ENCODE data around the gene IGFBPL1. TPM values are rescaled to one million over a fixed set of nuclear protein-coding genes. Genes with fewer than 3 reads are reported as not detected.

Gene IGFBPL1
- polyA plus RNA-seq, 4 donors: 1.0 to 2.1 (median 1.8) TPM

DNA sequence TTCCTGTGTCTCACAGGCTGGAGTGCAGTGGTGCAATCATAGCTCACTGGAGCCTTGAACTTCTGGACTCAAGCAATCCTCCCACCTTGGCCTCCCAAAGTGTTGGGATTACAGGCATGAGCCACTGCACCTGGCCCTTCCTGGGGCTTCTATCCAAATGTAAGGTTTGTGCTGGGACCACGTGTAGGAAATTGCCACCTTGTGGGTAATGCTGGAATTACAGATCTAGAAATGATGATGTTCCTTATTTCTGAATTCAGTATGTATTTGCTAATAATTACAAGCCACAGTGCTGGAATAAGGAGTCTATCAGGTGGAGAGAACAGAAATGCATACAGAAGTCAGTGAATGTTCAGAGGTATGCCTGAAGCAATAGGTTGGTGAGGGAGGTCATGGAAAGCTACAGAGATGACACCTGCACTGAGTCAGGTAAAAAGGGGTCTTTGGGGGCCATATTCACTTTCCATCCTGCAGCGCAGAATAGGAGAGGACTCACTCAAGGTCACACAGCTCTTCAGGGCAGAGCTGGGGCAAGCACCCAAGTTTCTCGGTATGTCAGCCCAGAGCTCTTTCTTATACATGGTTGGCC lies 8.8 kb upstream of the IGFBPL1 start:
- DNase-seq (ENCODE audit: low read depth in 4 of 4, low spot score in 2 of 4): no peak

DNA sequence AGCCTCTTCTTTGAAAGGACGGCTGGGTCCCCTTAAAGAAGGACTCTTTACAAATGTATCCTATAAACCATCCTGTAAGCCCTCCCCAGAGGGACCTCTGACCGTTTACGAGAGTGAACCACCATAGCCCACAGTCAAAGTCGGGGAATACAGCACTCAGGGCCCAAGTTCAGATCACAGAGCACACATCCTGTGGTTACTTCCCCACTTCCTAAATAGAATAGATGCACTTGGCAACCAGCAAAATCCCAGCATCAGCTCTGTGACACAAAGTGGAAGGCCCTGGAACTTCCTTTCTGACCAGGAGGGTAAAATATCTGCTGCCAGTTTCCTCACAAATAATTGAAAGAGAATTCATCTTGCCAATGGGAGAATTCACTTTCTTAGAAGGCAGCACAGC lies 6.9 kb upstream of the IGFBPL1 start:
- DNase-seq (ENCODE audit: low read depth in 4 of 4, low spot score in 2 of 4): no peak

DNA sequence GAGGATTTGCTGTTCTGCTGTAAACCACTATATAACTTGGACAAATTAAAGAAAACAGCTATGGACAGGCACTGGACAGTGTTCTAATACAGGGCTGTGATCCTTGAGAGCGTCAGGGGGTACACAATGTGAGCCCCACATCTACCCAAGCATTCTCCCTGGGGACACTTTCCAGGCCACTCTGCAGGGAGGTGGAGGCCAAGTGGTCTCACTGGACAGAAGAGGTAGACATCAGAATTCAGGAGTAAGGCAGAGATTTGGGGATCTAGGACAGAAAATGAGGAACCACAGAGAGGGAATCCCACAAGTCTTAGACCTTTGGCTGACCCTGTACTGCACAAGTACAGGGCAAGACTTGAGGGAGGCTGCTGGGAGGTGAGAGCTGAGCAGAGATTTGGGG lies 3.8 kb upstream of the IGFBPL1 start:
- DNase-seq (ENCODE audit: low read depth in 4 of 4, low spot score in 2 of 4): no peak

DNA sequence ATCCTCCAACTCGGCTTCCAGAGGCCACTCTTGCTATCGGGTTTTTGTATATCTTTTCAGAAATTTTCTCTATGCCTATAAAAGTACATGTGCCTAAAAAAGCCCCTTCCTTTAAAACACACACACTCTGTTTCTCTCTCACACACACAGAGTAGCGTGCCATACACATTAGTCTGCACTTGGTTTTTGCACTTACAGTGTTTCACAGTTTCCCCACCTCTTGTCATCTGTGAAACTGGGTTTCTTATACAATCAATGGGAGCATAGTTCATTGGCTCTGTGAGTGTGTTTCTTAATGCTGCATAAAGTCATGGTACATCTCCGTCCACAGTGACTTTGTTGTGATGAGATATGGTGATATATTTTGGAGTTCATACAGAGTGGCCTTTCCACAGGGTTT lies 664 bp upstream of the IGFBPL1 start:
- no peak for DNase-seq (ENCODE audit: low read depth in 4 of 4, low spot score in 2 of 4)

DNA sequence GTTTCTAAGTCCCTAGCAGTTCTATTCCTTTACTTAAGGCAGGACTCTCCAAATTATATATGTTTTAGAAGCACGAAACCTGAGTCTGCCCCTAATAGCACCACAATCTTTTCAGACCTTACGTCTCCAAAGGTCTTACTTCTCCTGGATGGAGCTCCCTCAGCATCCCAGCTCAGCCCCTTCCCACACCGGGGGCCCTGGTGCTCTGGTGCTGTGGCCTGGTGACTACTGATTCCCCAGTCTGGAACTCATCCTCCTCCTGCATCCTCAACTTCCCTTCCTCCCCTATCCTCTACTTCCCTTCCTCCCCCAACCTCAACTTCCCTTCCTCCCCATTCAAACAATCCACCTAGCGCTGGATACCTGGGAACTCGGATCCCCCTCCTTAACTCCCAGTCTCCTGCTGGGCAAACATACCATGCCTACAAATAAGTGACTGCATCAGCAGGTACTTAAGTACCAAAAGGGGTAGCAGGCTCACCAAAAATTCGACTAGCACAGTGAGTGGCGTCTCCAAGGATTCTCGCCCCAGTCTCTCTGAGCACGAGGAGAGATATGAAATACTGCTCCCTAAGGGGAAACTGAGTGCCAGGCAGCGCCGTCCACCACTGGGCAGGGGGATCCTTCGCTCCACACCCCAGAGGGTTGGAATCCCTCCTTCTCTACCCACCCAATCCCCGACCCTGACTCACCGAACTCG lies 831 bp downstream of the IGFBPL1 start:
- no peak for DNase-seq (ENCODE audit: low read depth in 4 of 4, low spot score in 2 of 4)

DNA sequence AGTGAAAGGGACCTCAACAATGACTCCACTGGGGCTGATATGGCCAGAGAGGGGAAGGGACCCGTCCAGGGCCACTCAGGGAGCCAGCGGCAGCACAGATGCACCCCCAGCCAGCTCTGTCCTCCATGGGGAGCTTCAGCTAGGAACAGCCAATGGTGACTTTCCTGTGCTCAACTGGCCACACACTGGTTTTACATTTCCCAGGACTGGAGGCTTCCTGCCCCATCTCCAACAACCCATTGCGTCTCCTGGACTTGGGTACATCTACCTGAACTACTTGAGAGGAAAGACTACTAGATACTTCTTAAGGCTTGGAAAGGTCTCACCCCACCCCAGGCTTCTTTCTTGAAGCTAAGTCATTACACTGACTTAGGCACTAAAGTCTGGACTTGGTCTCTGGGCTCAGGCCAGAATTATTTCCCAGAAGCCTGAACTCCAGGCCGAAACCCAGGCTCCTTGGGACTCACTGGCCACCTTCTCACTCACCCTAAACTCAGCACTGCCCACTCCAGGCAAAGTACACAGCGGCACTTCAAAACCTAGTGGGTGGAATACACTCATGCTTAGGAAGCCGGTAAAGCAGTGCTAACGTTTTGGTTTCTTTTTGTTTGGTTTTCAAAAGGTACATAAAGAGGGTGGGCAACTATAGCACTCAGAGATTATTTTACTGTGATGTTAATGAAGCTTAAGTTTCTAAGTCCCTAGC lies 1.5 kb downstream of the IGFBPL1 start:
- no peak for DNase-seq (ENCODE audit: low read depth in 4 of 4, low spot score in 2 of 4)

DNA sequence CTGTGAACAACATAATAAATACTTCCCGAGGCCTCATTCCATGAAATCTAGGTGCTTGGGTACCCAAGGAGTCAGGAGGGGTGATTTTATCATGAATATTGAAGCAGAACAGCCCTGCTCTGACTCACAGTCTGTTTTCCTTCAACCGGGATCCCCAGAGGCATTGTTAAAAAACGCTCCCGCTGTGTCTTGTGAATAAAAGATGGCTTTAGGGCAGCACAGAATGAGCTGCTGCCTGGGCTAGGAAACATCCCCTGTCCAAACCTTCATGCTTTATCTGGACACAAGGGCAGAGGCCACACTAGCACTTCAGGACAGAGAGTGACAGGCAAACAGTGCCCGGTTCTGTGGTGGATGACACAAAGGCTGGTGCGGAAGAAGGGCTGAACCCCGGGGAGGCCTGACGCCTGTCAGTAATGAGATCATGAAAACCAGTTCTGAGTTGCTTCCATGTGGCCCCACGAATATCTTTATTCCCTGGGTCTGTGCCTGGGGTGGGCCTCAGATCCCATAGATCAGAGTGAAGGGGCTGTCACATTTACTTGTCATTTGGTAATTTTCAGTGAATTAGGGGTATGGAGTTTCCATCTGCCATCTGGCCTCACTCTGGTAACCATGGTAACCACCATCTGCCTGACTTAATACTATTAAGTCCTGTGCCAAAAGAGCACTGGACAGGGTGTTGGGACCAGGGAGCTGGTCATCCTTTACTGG lies 2.6 kb downstream of the IGFBPL1 start:
- no peak for DNase-seq (ENCODE audit: low read depth in 4 of 4, low spot score in 2 of 4)

DNA sequence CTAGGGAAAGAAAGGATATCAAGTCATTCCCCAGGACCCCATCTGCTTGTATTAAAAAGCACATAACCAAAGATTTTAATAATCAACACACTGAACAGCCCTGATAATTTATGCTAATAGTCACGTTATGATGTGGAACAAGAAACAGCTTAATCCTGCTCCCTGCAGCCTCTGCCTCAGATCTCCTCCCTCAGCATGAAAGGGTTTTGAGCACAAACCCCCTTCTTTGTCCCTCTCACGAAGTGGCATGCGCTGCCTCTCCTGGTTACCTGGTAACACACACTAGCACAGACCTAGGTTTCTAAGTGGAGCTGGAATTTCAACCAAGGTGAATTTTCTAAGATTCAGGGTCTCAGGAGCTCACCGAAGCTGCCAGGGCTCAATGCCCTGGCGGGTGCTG lies 5.1 kb downstream of the IGFBPL1 start:
- DNase-seq (ENCODE audit: low read depth in 4 of 4, low spot score in 2 of 4): no peak

DNA sequence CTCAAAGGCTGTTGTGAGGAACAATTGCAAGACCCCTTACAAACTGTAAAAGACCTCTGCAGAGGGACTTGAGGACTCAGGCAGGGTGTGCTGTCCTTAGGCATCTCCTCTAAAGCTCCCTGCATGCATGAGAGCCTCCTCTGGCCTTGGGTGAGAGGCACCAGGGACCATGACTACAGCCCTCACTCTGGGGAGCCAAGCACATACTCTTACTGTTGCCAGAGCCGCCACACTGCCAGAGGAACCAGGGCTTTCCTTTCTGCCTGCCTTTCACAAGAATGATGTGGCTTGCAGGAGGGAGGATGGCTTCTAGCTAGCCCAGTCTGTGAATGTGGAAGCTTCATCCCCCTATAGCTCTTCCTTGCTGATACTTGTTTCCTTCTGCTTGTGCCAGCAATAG lies 5.9 kb downstream of the IGFBPL1 start:
- no peak for DNase-seq (ENCODE audit: low read depth in 4 of 4, low spot score in 2 of 4)

DNA sequence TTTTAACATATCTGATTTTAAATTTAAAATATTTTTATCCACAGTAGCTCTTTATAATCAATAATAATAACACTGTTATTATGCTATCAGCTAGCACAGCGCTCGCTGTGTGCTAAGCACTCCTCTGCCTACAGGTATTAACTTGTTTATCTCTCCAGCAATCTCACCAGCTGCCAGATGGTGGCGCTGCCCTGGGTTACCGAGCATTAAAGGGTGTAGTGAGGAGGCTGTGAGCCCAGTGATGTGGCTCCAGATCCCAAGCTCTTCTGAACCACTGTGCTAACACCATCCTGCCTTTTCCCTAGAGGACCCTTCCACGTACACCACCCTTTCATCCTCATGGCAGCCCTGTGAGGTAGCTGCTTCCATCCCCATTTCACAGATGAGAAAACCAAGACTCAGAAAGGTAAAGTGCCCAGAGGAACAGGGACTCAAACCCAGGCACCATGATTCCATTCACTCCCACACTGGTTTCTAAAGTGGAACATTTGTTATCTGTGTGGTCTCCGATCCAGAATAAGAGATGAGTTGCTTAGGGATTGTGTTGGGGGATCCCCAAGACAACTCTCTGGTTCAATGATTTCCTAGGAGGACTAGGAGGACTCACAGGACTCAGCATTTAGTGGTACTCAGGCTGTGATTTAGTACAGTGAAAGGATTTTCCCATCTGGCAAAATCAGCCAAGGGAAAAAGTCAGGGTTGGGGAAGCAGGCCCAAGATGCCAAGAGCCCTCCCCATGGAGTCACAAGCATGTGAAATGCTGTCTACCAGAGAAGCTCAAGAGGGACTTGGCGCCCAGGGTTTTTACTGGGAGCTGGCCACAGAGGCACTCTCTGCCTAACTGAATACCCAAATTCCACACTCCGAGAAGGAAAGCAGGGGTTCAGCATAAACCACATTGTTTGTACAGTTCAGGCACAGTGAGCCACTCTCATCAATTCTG lies 7.0 kb downstream of the IGFBPL1 start:
- no peak for DNase-seq (ENCODE audit: low read depth in 4 of 4, low spot score in 2 of 4)

DNA sequence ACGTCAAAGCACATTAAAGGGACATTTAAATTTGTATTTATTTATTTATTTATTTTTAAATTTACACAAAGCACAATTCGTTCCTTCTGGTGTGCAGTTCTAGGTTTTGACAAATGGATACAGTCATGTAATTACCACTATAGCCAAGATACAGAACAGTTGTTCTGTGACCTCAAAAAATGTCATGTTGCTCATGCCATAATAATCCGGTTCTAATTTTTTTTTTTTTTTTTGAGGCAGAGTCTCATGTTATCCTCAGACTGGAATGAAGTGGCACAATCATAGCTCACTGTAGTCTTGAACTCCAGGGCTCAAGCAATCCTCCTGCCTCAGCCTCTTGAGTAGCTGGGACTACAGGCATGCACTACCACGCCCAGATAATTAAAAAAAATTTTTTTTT lies 7.8 kb downstream of the IGFBPL1 start:
- no peak for DNase-seq (ENCODE audit: low read depth in 4 of 4, low spot score in 2 of 4)

DNA sequence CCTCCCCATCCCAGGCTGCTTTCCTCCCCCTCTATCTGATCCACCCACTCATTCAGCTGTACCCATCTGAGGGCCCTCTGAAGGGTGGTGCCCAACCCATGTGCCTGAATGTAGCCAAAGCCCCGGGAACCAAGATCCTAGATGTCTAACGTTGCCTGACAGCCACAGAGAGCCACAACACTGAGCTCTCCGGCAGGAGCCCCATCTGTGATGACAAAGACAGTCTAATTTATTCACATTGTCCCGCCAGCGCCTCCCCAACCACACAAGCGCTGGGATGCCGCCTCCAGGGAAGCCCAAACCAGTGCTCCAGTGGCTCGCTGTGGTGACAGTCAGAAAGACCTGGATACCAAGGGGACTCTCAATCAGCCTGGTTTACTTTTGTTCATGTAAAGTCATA lies 8.4 kb downstream of the IGFBPL1 start:
- DNase-seq (ENCODE audit: low read depth in 4 of 4, low spot score in 2 of 4): no peak

DNA sequence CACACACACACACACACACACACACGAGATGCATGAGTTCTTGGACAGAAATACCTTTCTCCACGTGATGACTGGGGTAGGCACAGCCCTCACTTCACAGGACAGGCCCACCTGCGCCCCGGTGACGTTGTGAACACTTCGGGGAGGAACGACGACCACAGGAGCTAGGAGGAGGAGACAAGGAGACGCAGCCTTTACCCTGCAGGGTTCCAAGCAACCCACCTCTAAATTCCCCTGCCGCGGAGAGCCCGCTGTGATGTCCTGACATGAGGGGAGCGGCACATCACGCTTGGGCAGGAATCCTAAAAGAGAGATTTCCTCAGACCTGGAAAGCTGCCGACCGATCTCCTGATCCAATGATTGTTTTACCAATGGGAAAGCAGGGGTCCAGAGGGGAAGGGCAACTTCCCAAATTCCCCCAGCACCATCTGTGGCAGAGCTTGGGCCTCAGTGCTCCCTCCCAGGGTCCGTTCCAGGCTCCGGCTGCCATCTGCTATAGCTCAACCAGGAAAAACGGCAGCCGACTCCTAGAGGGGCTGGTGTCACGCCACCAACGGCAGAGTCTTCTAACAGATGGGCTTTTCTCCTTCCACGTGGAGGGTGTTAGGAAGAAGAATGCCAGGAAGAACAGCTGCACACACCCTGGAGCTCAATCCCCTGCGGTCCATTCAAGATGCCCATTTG lies 10.1 kb downstream of the IGFBPL1 start:
- no peak for DNase-seq (ENCODE audit: low read depth in 4 of 4, low spot score in 2 of 4)

DNA sequence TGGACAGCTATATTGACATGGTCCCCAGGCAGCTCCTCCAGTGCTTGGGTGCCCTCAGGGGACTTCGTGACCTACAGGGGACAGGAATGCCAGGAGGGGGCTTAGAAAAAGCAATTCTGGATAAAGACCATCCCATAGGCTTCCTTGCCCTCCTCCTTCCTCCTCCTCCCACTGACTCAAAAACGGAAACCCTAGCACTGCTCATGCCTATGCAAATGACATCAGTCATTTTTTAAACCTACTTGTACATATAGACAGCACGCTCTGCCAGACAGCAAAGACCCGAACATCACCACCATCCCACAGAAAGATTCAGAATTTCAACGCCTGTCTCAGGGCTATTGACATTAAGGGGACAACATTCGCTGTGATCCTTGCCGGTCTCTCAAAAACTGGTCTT lies 11.0 kb downstream of the IGFBPL1 start:
- no peak for DNase-seq (ENCODE audit: low read depth in 4 of 4, low spot score in 2 of 4)

DNA sequence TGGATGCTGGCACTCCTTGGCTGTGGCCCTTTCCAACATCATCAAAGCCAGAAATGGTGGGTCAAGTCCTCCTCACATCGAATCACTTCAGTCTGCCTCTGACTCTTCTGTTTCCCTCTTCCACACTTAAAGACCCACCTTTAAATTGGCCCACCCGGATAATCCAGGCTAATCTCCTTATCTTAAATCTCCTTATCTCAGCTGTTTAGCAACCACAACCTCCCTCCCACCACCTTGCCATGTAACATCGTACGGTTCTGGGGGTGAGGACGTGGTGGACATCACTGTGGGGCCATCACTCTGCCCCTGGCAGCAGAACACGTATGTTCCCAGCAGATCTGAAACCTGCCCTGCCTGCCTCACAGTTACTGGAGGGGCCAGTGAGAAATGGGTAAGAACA lies 11.5 kb downstream of the IGFBPL1 start:
- no peak for DNase-seq (ENCODE audit: low read depth in 4 of 4, low spot score in 2 of 4)

DNA sequence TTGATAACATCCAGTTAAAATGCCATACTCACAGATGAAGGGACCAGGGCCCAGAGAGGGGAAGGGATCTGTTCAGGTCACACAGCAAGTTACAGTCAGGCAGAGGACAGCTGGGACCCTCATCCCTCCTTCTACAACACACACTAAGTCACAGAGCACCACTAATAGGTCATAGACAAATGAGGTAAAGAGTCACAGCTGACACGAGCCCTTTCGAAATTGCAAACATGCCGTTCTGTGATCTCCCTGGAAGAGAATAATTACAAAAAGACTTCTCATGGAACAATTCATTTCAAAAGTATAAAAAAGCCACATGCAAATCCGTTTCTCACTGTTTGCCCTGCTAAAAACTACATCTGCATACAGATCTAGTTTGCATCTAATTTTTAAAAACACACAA lies 15.5 kb downstream of the IGFBPL1 start:
- DNase-seq (ENCODE audit: low read depth in 4 of 4, low spot score in 2 of 4): no peak

DNA sequence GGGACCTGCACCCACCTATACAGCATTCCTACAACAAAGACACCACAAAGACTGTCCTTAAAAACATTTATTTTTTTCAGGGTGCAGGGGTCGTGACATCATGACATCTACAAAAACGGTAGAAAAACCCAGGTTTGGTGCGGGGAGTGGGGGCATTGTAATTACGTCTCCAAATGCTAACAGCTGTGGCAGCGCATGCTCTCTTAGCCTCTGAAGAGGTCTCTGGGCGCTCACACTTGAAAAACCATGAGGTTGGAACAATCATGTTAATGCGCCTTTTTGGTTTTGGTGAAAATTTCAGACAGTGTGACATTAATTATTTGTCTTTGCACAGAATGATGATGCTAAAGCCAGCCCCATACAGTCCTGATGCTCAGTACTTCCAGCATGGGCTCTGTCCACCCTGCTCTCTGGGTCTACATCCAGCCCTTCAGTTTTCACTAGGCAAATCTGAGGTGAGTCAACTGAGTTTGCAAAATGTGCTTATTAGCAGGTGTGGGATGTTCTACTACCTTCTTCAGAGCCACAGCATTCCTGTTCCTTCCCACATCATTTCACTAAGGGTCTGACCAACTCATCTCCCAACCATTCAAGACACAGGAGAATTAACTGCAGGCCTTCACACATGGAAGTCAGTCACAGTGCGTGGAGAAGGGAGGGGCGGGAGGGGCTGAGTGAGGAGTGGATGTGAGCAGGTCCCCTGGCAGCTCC lies 17.6 kb downstream of the IGFBPL1 start:
- DNase-seq (ENCODE audit: low read depth in 4 of 4, low spot score in 2 of 4): no peak

DNA sequence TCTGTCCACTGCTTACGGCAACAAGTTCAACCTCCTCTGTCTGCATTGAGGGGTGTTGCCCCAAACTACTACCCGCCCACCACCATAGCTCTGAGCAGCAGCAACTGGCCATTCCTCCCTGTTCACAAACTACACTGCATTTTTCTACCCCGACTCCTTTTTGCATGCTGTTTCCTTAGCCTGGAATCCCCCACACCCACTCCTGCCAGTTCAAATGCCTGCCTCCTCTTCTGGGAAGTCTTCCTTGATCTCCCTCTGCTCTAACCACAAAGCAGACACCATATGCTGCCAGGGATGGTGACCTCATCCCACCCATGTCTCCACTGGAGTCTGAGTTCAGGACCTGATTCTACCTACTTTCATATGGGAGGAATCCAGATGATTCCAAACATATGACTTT lies 18.5 kb downstream of the IGFBPL1 start:
- no peak for DNase-seq (ENCODE audit: low read depth in 4 of 4, low spot score in 2 of 4)

DNA sequence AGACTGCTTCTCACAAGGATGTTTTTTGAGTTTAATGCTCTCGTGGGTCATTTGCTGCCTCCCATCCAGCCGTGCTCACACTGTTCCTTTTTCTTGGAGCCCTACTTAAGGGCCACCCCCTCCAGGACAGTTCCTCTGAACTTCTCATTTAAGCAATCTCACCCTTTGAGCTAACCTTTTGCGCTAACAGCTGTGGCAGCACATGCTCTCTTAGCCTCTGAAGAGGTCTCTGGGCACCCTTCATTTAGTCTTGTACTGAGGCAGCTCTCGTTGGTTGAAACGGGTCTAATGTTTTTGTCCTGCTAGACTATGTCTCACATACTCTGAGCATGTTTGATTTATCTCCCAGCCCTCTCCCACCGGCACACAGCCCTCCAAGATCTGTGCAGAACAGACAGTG lies 19.9 kb downstream of the IGFBPL1 start:
- no peak for DNase-seq (ENCODE audit: low read depth in 4 of 4, low spot score in 2 of 4)
